ENCODE data around the gene APOBEC3H.

DNA sequence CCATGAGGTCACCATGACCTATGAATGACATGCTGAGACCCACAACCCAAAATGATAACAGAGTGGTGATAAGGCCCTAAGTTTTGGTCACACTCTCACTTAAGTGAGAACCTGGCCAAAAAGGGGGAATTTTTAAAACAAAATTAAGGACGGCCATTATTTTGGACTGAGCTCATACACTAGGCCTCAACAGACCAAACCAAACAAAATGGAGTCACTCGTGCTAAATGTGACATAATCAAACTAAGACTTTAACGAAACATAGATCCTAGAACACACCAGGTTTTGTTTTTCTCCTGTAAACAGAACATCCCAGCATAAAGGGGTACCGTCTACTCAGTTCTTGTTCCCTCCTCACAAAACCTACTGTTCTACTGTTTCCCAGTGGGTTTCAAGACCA lies 11.4 kb downstream of the APOBEC3H start:
- TF ChIP-seq, protein P1, sequence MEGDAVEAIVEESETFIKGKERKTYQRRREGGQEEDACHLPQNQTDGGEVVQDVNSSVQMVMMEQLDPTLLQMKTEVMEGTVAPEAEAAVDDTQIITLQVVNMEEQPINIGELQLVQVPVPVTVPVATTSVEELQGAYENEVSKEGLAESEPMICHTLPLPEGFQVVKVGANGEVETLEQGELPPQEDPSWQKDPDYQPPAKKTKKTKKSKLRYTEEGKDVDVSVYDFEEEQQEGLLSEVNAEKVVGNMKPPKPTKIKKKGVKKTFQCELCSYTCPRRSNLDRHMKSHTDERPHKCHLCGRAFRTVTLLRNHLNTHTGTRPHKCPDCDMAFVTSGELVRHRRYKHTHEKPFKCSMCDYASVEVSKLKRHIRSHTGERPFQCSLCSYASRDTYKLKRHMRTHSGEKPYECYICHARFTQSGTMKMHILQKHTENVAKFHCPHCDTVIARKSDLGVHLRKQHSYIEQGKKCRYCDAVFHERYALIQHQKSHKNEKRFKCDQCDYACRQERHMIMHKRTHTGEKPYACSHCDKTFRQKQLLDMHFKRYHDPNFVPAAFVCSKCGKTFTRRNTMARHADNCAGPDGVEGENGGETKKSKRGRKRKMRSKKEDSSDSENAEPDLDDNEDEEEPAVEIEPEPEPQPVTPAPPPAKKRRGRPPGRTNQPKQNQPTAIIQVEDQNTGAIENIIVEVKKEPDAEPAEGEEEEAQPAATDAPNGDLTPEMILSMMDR (conservative IDR thresholded peaks at IDR 0.05; ENCODE audit: low read depth in 2 of 2): no peak
- no peak for TF ChIP-seq EZH2 (IDR thresholded peaks at IDR 0.05; ENCODE audit: low read depth, unreplicated experiment)
- no peak for TF ChIP-seq CREB1 (CRISPR knock-in tag; IDR thresholded peaks at IDR 0.05; ENCODE audit: low read depth)
- TF ChIP-seq POLR2AphosphoS5 (IDR thresholded peaks at IDR 0.05; ENCODE audit: low read depth): no peak
- TF ChIP-seq, protein P2, sequence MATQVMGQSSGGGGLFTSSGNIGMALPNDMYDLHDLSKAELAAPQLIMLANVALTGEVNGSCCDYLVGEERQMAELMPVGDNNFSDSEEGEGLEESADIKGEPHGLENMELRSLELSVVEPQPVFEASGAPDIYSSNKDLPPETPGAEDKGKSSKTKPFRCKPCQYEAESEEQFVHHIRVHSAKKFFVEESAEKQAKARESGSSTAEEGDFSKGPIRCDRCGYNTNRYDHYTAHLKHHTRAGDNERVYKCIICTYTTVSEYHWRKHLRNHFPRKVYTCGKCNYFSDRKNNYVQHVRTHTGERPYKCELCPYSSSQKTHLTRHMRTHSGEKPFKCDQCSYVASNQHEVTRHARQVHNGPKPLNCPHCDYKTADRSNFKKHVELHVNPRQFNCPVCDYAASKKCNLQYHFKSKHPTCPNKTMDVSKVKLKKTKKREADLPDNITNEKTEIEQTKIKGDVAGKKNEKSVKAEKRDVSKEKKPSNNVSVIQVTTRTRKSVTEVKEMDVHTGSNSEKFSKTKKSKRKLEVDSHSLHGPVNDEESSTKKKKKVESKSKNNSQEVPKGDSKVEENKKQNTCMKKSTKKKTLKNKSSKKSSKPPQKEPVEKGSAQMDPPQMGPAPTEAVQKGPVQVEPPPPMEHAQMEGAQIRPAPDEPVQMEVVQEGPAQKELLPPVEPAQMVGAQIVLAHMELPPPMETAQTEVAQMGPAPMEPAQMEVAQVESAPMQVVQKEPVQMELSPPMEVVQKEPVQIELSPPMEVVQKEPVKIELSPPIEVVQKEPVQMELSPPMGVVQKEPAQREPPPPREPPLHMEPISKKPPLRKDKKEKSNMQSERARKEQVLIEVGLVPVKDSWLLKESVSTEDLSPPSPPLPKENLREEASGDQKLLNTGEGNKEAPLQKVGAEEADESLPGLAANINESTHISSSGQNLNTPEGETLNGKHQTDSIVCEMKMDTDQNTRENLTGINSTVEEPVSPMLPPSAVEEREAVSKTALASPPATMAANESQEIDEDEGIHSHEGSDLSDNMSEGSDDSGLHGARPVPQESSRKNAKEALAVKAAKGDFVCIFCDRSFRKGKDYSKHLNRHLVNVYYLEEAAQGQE (IDR thresholded peaks at IDR 0.05; ENCODE audit: unreplicated experiment): no peak
- TF ChIP-seq JUNB (IDR thresholded peaks at IDR 0.05; ENCODE audit: unreplicated experiment): no peak
- TF ChIP-seq NANOG (IDR thresholded peaks at IDR 0.05; ENCODE audit: borderline replicate concordance): no peak
- no peak for TF ChIP-seq ZNF114 (CRISPR knock-in tag; IDR thresholded peaks at IDR 0.05)
- TF ChIP-seq STAT1 (IDR thresholded peaks at IDR 0.05; ENCODE audit: unreplicated experiment): no peak
- TF ChIP-seq, protein P3, sequence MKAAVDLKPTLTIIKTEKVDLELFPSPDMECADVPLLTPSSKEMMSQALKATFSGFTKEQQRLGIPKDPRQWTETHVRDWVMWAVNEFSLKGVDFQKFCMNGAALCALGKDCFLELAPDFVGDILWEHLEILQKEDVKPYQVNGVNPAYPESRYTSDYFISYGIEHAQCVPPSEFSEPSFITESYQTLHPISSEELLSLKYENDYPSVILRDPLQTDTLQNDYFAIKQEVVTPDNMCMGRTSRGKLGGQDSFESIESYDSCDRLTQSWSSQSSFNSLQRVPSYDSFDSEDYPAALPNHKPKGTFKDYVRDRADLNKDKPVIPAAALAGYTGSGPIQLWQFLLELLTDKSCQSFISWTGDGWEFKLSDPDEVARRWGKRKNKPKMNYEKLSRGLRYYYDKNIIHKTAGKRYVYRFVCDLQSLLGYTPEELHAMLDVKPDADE (IDR thresholded peaks at IDR 0.05): no peak
